OCI-LY1 (cell line): ENCODE results near the gene IL10RB.
A peak's percentile ranks its signal among the peaks of the same experiment; 100 is the strongest.

ENCODE experiments used
- CTCF ChIP-seq: fragments of 200-600 bp; sonication (generic), shearing (Covaris generic); IDR thresholded peaks from 2 replicates; pipeline ENCODE4 v1.5.1; 2017; ENCODE audit warnings: mild to moderate bottlenecking, antibody characterized with exemption, low read length, moderate library complexity, mixed read lengths
- EZH2 ChIP-seq: fragments of 200-600 bp; sonication (generic), shearing (Covaris generic); IDR thresholded peaks from 2 replicates; pipeline ENCODE4 v1.8.0; 2017; ENCODE audit warnings: borderline replicate concordance, mixed run types, mild to moderate bottlenecking, antibody characterized with exemption, low read length, moderate library complexity, mixed read lengths

- TF ChIP-seq CTCF (peak; percentile 29; the same call in 1 of the 2 replicates), EZH2 (no peak)
These were observed 35.4 kb upstream of the IL10RB start for GRCh38 chr21:33230545-33231324.
